ENCODE measurements around the gene MT1E.
"Not testable (repeated sequence)": the region's sequence is repeated elsewhere in the genome, so short reads cannot be mapped to it uniquely, and the experiment has no call there.

MT1E gene

GRCh38 chr16:56674570-56674969, 49.0 kb downstream of the MT1E start:
- not testable (repeated sequence) for DNase-seq

- peak in 1 of 2 donors; percentile 49 for DNase-seq
These were observed 50.2 kb downstream of the MT1E start for GRCh38 chr16:56675685-56676210.

Data from stimulated activated CD4-positive, alpha-beta T cell treated with anti-CD3 and anti-CD28 coated beads, Interleukin-2, amount 100 ng/mL, for 48 hours (primary cell).